K562 (cell line): Measurements from ENCODE around the gene PNPLA1. TPM values are rescaled to one million over a fixed set of nuclear protein-coding genes. Genes with fewer than 3 reads are reported as not detected.

Experiments used
- ATAC-seq: fragments of 200-7000 bp; cut with Tn5 transposase; 3 replicates; pipeline ENCODE4 v1.9.1; 2020; ENCODE audit warnings: moderate library complexity
- BruUV-seq: library from RNA; stranded (reverse); fragments of 400-500 nt; replicated peaks from 2 replicates; lab custom pipeline; 2021; lab: Mats Ljungman, UMichigan
- CTCF ChIA-PET: fragments of 300-600 bp; formaldehyde crosslinking; extraction: SDS; loops from one replicate; lab custom pipeline; 2021; ENCODE audit warnings: low intra/inter-chr PET ratio; lab: Yijun Ruan, JAX
- POLR2A ChIA-PET: fragments of 300-600, 350-650 bp; sonication (Branson Sonifier 250); formaldehyde crosslinking; extraction: SDS; loops from one replicate; lab custom pipeline; 2021; ENCODE audit warnings: antibody characterized with exemption, inconsistent platforms; lab: Yijun Ruan, JAX
- DNase-seq, 4 experiments: peaks; one replicate each; pipeline versions ENCODE4 v3.0.0 to v3.0.0-alpha.2; 2011 to 2018; ENCODE audit warnings: low spot score in 3 of 4, mixed read lengths in 3 of 4; ENCODE audit errors: extremely low read depth in 1 of 4
- FAIRE-seq: peaks from 2 replicates; lab custom pipeline; 2011; peaks lifted over from hg19 to GRCh38; lab: Jason Lieb, UNC
- H2AFZ ChIP-seq: 2 replicates; pipeline ENCODE4 v1.6.0; 2011; ENCODE audit warnings: low read depth, low read length, control low read depth, inconsistent platforms
- H3K27ac ChIP-seq: fragments of 200-600 bp; 3 replicates; pipeline ENCODE4 v1.8.0; 2011; ENCODE audit warnings: low read depth, mild to moderate bottlenecking, control low read depth, inconsistent platforms, low read length, moderate library complexity, mixed read lengths; ENCODE audit errors: extremely low read depth
- H3K27me3 ChIP-seq, 2 experiments: fragments of 300-600 bp in 1 of 2; 2 replicates in 1 of 2; 3 replicates in 1 of 2; pipeline versions ENCODE4 v1.6.0 to v1.8.0; 2011; ENCODE audit warnings: inconsistent platforms in 2 of 2, low read length in 2 of 2, mild to moderate bottlenecking in 1 of 2, mixed read lengths in 1 of 2, moderate library complexity in 1 of 2; ENCODE audit not compliant: control insufficient read depth in 2 of 2, insufficient read depth in 2 of 2
- H3K36me3 ChIP-seq: fragments of 300-600 bp; 3 replicates; pipeline ENCODE4 v1.8.0; 2011; ENCODE audit warnings: mild to moderate bottlenecking, low read length, inconsistent platforms; ENCODE audit not compliant: control insufficient read depth, insufficient read depth
- H3K4me1 ChIP-seq, 2 experiments: fragments of 200-600 bp in 1 of 2; replicated peaks in 1 of 2; 2 replicates in 1 of 2; 3 replicates in 1 of 2; pipeline versions ENCODE4 v1.5.1 to v1.8.0; 2011; ENCODE audit warnings: inconsistent platforms in 2 of 2, low read length in 2 of 2, mild to moderate bottlenecking in 1 of 2, mixed read lengths in 1 of 2, moderate library complexity in 1 of 2; ENCODE audit not compliant: control insufficient read depth in 2 of 2, insufficient read depth in 2 of 2
- H3K4me2 ChIP-seq: 2 replicates; pipeline ENCODE4 v1.6.1; 2011; ENCODE audit warnings: low read length, control low read depth, inconsistent platforms, mixed read lengths; ENCODE audit not compliant: insufficient read depth
- H3K4me3 ChIP-seq: fragments of 200-600 bp; sonication (generic), shearing (Covaris generic); 2 replicates; pipeline ENCODE4 v1.5.1; 2016; ENCODE audit warnings: control low read depth, inconsistent platforms
- H3K79me2 ChIP-seq: fragments of 200-600 bp; 3 replicates; pipeline ENCODE4 v1.8.0; 2011; ENCODE audit warnings: low read length, inconsistent platforms; ENCODE audit not compliant: control insufficient read depth, insufficient read depth
- H3K9ac ChIP-seq, 2 experiments: 2 replicates each; pipeline versions ENCODE4 v1.6.0 to v1.6.1; 2011; ENCODE audit warnings: low read depth in 2 of 2, low read length in 2 of 2, control low read depth in 1 of 2, inconsistent platforms in 1 of 2, mild to moderate bottlenecking in 1 of 2, mixed read lengths in 1 of 2; ENCODE audit not compliant: insufficient read depth in 1 of 2
- H3K9me1 ChIP-seq: one replicate; pipeline ENCODE4 v1.6.0; 2011; ENCODE audit warnings: inconsistent platforms, mild to moderate bottlenecking, low read length, moderate library complexity; ENCODE audit not compliant: control insufficient read depth, insufficient read depth
- H3K9me3 ChIP-seq: replicated peaks from 2 replicates; pipeline ENCODE4 v1.5.1; 2011; ENCODE audit warnings: low read depth, low read length, inconsistent platforms; ENCODE audit not compliant: control insufficient read depth, insufficient read depth
- H4K20me1 ChIP-seq: replicated peaks from 2 replicates; pipeline ENCODE4 v1.6.1; 2011; ENCODE audit warnings: low read length, inconsistent platforms, mixed read lengths; ENCODE audit not compliant: control insufficient read depth, insufficient read depth
- BCL6 ChIP-seq: fragments of 250-450 bp; sonication (Bioruptor Pico); IDR thresholded peaks from 2 replicates; pipeline ENCODE4 v1.4.0; 2020
- BRD4 ChIP-seq: fragments of 200-600 bp; sonication (generic); IDR thresholded peaks from 2 replicates; pipeline ENCODE4 v1.6.1; 2017; ENCODE audit warnings: inconsistent platforms
- CEBPB ChIP-seq: fragments of 450-650 bp; IDR thresholded peaks from 2 replicates; pipeline ENCODE4 v1.6.1; 2016; ENCODE audit warnings: missing genetic modification characterization, missing compliant biosample characterization
- CREB3L1 ChIP-seq: fragments of 450-650 bp; IDR thresholded peaks from 2 replicates; pipeline ENCODE4 v1.6.1; 2014; ENCODE audit warnings: low read depth, mild to moderate bottlenecking, moderate library complexity, borderline replicate concordance
- NCOA2 ChIP-seq, 2 experiments: fragments of 450-650 bp; IDR thresholded peaks; 2 replicates each; pipeline ENCODE4 v1.6.1; 2018; ENCODE audit warnings: mild to moderate bottlenecking in 2 of 2, moderate library complexity in 1 of 2; ENCODE audit not compliant: partially characterized antibody in 2 of 2
- NR2F6 ChIP-seq: fragments of 450-650 bp; formaldehyde crosslinking; IDR thresholded peaks from 2 replicates; pipeline ENCODE4 v1.4.0; 2020; ENCODE audit warnings: mild to moderate bottlenecking
- RBM22 ChIP-seq: fragments of 200-400 bp; formaldehyde crosslinking; IDR thresholded peaks from 2 replicates; pipeline ENCODE4 v1.6.1; 2018; ENCODE audit warnings: low read length, low read depth; ENCODE audit not compliant: poor library complexity, severe bottlenecking
- RBM25 ChIP-seq: fragments of 200-400 bp; formaldehyde crosslinking; IDR thresholded peaks from 2 replicates; pipeline ENCODE4 v1.6.1; 2018; ENCODE audit warnings: low read length, low read depth, moderate library complexity; ENCODE audit not compliant: severe bottlenecking
- SRF ChIP-seq, 2 experiments: fragments of 250-450, 450-650 bp in 1 of 2; sonication (Bioruptor Pico) in 1 of 2; sonication (generic) in 1 of 2; formaldehyde crosslinking; IDR thresholded peaks; 2 replicates each; pipeline versions ENCODE4 v1.5.0 to v1.5.1; 2020 to 2022; ENCODE audit warnings: mild to moderate bottlenecking in 1 of 2, missing genetic modification reagents in 1 of 2
- SRSF7 ChIP-seq: fragments of 200-400 bp; formaldehyde crosslinking; optimal IDR thresholded peaks from 2 replicates; pipeline ENCODE3; 2017; ENCODE audit warnings: mild to moderate bottlenecking, low read depth, low read length
- THRAP3 ChIP-seq: fragments of 450-650 bp; IDR thresholded peaks from 2 replicates; pipeline ENCODE4 v1.6.1; 2016; ENCODE audit warnings: mild to moderate bottlenecking, inconsistent platforms, borderline replicate concordance
- VEZF1 ChIP-seq: fragments of 200-800 bp; sonication (Bioruptor generic); IDR thresholded peaks from 2 replicates; pipeline ENCODE4 v1.6.1; 2017; ENCODE audit warnings: missing genetic modification characterization, missing compliant biosample characterization
- ZBTB2 ChIP-seq: fragments of 450-650 bp; IDR thresholded peaks from 2 replicates; pipeline ENCODE4 v1.6.1; 2016; ENCODE audit warnings: antibody characterized with exemption
- ZFP36 ChIP-seq: fragments of 150-350 bp; IDR thresholded peaks from 2 replicates; pipeline ENCODE4 v1.6.1; 2018; ENCODE audit warnings: low read length, low read depth; ENCODE audit not compliant: partially characterized antibody
- ZNF174 ChIP-seq: fragments of 250-450 bp; sonication (Bioruptor Pico); IDR thresholded peaks from 2 replicates; pipeline ENCODE4 v1.4.0; 2020; ENCODE audit warnings: mild to moderate bottlenecking
- ZNF445 ChIP-seq: fragments of 250-450 bp; sonication (Bioruptor Pico); IDR thresholded peaks from 2 replicates; pipeline ENCODE4 v1.4.0; 2020; ENCODE audit warnings: low read depth, mild to moderate bottlenecking, moderate library complexity
- ZNF699 ChIP-seq: fragments of 250-450 bp; sonication (Bioruptor Pico); IDR thresholded peaks from 2 replicates; pipeline ENCODE4 v1.8.0; 2021; ENCODE audit warnings: mild to moderate bottlenecking, moderate library complexity; ENCODE audit not compliant: insufficient replicate concordance
- ZSCAN32 ChIP-seq: fragments of 450-650 bp; formaldehyde crosslinking; IDR thresholded peaks from 2 replicates; pipeline ENCODE4 v1.4.0; 2020; ENCODE audit warnings: mild to moderate bottlenecking, moderate library complexity
- WGBS: fragments of 100-300 bp; shearing (Covaris generic); methylation state at CpG from one replicate; pipeline ENCODE4 v1.1.6; 2016; ENCODE audit warnings: low coverage, mixed read lengths; ENCODE audit not compliant: insufficient coverage; ENCODE audit errors: missing lambda C conversion rate; 5-methylcytosine and 5-hydroxymethylcytosine counted together
- in situ Hi-C: fragments of 300-500 bp; cut with MboI; formaldehyde crosslinking; loops from 4 replicates; pipeline ENCODE4 v1.15.0; 2018; ENCODE audit warnings: inconsistent platforms, mixed read lengths
- intact Hi-C: fragments of 100-400 bp; cut with micrococcal nuclease; formaldehyde crosslinking; loops from 2 replicates; pipeline ENCODE4 v1.14.2; 2022
- polyA plus RNA-seq, 8 experiments: library from polyadenylated mRNA; depleted of rRNA in 4 of 8; stranded (reverse) in 5 of 8; unstranded in 3 of 8; fragments of >200 nt; fragmentation: Nextera tagmentation in 2 of 8; fragmentation: Illumina TruSeq in 1 of 8; extraction: Ambion mirVana in 2 of 8; extraction: Trizol in 1 of 8; gene quantifications; 2 replicates each; pipeline versions ENCODE4 v1.2.1 to v1.2.3, GENCODE V29; 2011 to 2014; ENCODE audit warnings: inconsistent platforms in 1 of 8, missing spikeins in 1 of 8
- total RNA-seq, 7 experiments: library from RNA; depleted of rRNA in 6 of 7; stranded (reverse); fragments of >200 nt in 6 of 7; fragmentation: Illumina TruSeq in 2 of 7; extraction: Trizol in 2 of 7; gene quantifications; 2 replicates each; pipeline versions ENCODE4 v1.2.1 to v1.2.3, GENCODE V29; 2011 to 2021; ENCODE audit warnings: low replicate concordance in 1 of 7

Gene PNPLA1
- total and polyA plus RNA-seq, 9 of the 15 experiments (the other 6 are each of a cell fraction or from before 2014, with no cell fraction given), result 0.04 to 0.27 (median 0.13) TPM; not detected in 2

- H3K79me2 ChIP-seq, result no peaks in the 10 kb centered on the region
- H3K27me3 ChIP-seq, result peaks cover 43 to 88% of the 10 kb centered on the region in 2 experiments
- H2AFZ ChIP-seq, result no peak overlapping the region
- ChIA-PET POLR2A (interaction anchor here (1.5 kb wide), 1 partner anchor 23 kb away, joined by 4 read pairs; no protein-coding TSS in a partner anchor), CTCF (no interaction called here)
- H4K20me1 ChIP-seq, result peaks cover 4% of the 10 kb centered on the region; the same call in 1 of the 2 replicates
- H3K9me3 ChIP-seq, result no peaks in the 10 kb centered on the region
- 1% methylated on average over 6 of the region's 6 CpGs for WGBS
- DNase-seq (no peak), FAIRE-seq (peak; percentile 23), ATAC-seq (no peak)
- in situ Hi-C loops (no loop called here), intact Hi-C loops (no loop called here)
- peaks cover 0 to 8% of the 10 kb centered on the region in 2 experiments; a peak in 1 of 5 replicates for H3K4me1 ChIP-seq
- no peaks in the 10 kb centered on the region for H3K9me1 ChIP-seq
- H3K27ac ChIP-seq, result no peak overlapping the region
- H3K4me2 ChIP-seq, result no peak overlapping the region
- no peaks in the 10 kb centered on the region for H3K36me3 ChIP-seq
- H3K9ac ChIP-seq, result no peak overlapping the region
- no peak overlapping the region for H3K4me3 ChIP-seq
- no TSS peak for BruUV-seq
- TF ChIP-seq BRD4 (no peak), SRSF7 (no peak), ZNF699 (CRISPR knock-in tag) (no peak), THRAP3 (no peak), VEZF1 (no peak), SRF (CRISPR knock-in tag; IDR thresholded peaks at IDR 0.05) (no peak), ZNF174 (no peak), NCOA2 (IDR thresholded peaks at IDR 0.05; ENCODE audit: partially characterized antibody in 2 of 2) (no peak), ZSCAN32 (CRISPR knock-in tag) (no peak), ZBTB2 (no peak), ZFP36 (peak; percentile 73), ZNF445 (CRISPR knock-in tag) (no peak), RBM25 (peak; percentile 95), BCL6 (CRISPR knock-in tag) (no peak), CREB3L1 (no peak), CEBPB (no peak), RBM22 (no peak), NR2F6 (CRISPR knock-in tag) (no peak)
Observed at GRCh38 chr6:36327226-36327918, 57.5 kb downstream of the PNPLA1 start.
